Mucosa of rectum (tissue), 2 donors: Measurements from ENCODE around the gene SRF.

Experiments
- H3K27ac ChIP-seq, 2 donors: one replicate each; pipeline ENCODE4 v1.7.0; 2013; ENCODE audit warnings: inconsistent platforms in 2 of 2, low read depth in 2 of 2, low read length in 2 of 2
- H3K27me3 ChIP-seq, 2 donors: one replicate each; pipeline ENCODE4 v1.7.0; 2013; ENCODE audit warnings: low read length in 2 of 2; ENCODE audit not compliant: control insufficient read depth in 2 of 2, insufficient read depth in 2 of 2
- H3K36me3 ChIP-seq, 2 donors: one replicate each; pipeline ENCODE4 v1.7.0; 2013; ENCODE audit warnings: low read length in 2 of 2; ENCODE audit not compliant: control insufficient read depth in 2 of 2, insufficient read depth in 2 of 2
- H3K4me1 ChIP-seq, 2 donors: one replicate each; pipeline ENCODE4 v1.7.0; 2013; ENCODE audit warnings: low read length in 2 of 2, mild to moderate bottlenecking in 1 of 2; ENCODE audit not compliant: control insufficient read depth in 2 of 2, insufficient read depth in 2 of 2
- H3K4me3 ChIP-seq, 2 donors: one replicate each; pipeline ENCODE4 v1.7.0; 2013; ENCODE audit warnings: low read length in 2 of 2
- H3K9ac ChIP-seq, 2 donors: one replicate each; pipeline ENCODE4 v1.7.0; 2013; ENCODE audit warnings: low read length in 2 of 2, low read depth in 1 of 2, mild to moderate bottlenecking in 1 of 2
- H3K9me3 ChIP-seq, 2 donors: one replicate each; pipeline ENCODE4 v1.7.0; 2013; ENCODE audit warnings: low read length in 2 of 2; ENCODE audit not compliant: control insufficient read depth in 2 of 2
- donor health status: healthy.
- donor health status: Normal muscosa, but diverticular disease.

SRF gene

GRCh38 chr6:43146709-43147688 lies 24.1 kb upstream of the SRF start:
- Histone ChIP-seq H3K36me3 (no peaks in the 10 kb centered on the region), H3K4me1 (peaks cover 5 to 11% of the 10 kb centered on the region in 2 donors), H3K27me3 (no peaks in the 10 kb centered on the region), H3K27ac (no peak overlapping the region), H3K4me3 (no peak overlapping the region), H3K9me3 (no peaks in the 10 kb centered on the region), H3K9ac (no peak overlapping the region)

- H3K27ac ChIP-seq = no peak overlapping the region
Observed at GRCh38 chr6:43147691-43148477, 23.2 kb upstream of the SRF start.

GRCh38 chr6:43149265-43149664 lies 21.8 kb upstream of the SRF start:
- Histone ChIP-seq H3K27ac (no peak overlapping the region), H3K9me3 (no peaks in the 10 kb centered on the region), H3K27me3 (no peaks in the 10 kb centered on the region), H3K9ac (no peak overlapping the region), H3K36me3 (no peaks in the 10 kb centered on the region), H3K4me3 (no peak overlapping the region), H3K4me1 (peaks cover 2 to 6% of the 10 kb centered on the region in 2 donors)

More at GRCh38 chr6:43147691-43148477, 23.2 kb upstream of the SRF start:
- Histone ChIP-seq H3K36me3 (no peaks in the 10 kb centered on the region), H3K4me1 (peaks cover 5 to 11% of the 10 kb centered on the region in 2 donors), H3K27me3 (no peaks in the 10 kb centered on the region), H3K9ac (no peak overlapping the region), H3K9me3 (no peaks in the 10 kb centered on the region), H3K4me3 (no peak overlapping the region)

- Histone ChIP-seq H3K9ac (no peak overlapping the region), H3K27me3 (no peaks in the 10 kb centered on the region), H3K9me3 (no peaks in the 10 kb centered on the region), H3K36me3 (no peaks in the 10 kb centered on the region), H3K4me3 (no peak overlapping the region), H3K4me1 (peaks cover 2 to 6% of the 10 kb centered on the region in 2 donors), H3K27ac (peak overlapping the region in 1 of 2 donors; percentile 42)
Observed at GRCh38 chr6:43150051-43150751, 20.9 kb upstream of the SRF start.

- no peak overlapping the region for H3K9ac ChIP-seq
- H3K27ac ChIP-seq = no peak overlapping the region
- no peaks in the 10 kb centered on the region for H3K9me3 ChIP-seq
- no peaks in the 10 kb centered on the region for H3K36me3 ChIP-seq
- no peak overlapping the region for H3K4me3 ChIP-seq
- H3K27me3 ChIP-seq = no peaks in the 10 kb centered on the region
- H3K4me1 ChIP-seq = no peaks in the 10 kb centered on the region
Observed at GRCh38 chr6:43159599-43159998, 11.5 kb upstream of the SRF start.

- Histone ChIP-seq H3K9me3 (no peaks in the 10 kb centered on the region), H3K9ac (no peak overlapping the region), H3K27me3 (no peaks in the 10 kb centered on the region), H3K4me1 (no peaks in the 10 kb centered on the region), H3K36me3 (no peaks in the 10 kb centered on the region), H3K27ac (no peak overlapping the region), H3K4me3 (no peak overlapping the region)
Observed at GRCh38 chr6:43163899-43164298, 7.2 kb upstream of the SRF start.

- Histone ChIP-seq H3K27me3 (no peaks in the 10 kb centered on the region), H3K9ac (peak overlapping the region; percentile 79), H3K36me3 (peaks cover 2 to 3% of the 10 kb centered on the region in 2 donors), H3K9me3 (no peaks in the 10 kb centered on the region), H3K27ac (peak overlapping the region; percentile 93 to 94), H3K4me1 (peaks cover 34 to 35% of the 10 kb centered on the region in 2 donors), H3K4me3 (peak overlapping the region; percentile 68 to 87)
Observed at GRCh38 chr6:43170417-43170930, 595 bp upstream of the SRF start.

- peaks cover 35 to 39% of the 10 kb centered on the region in 2 donors for H3K4me1 ChIP-seq
- peak overlapping the region; percentile 68 to 79 for H3K4me3 ChIP-seq
Observed at GRCh38 chr6:43171707-43172103, 636 bp downstream of the SRF start.

GRCh38 chr6:43172104-43173007 lies 1.3 kb downstream of the SRF start:
- Histone ChIP-seq H3K4me1 (peaks cover 35 to 39% of the 10 kb centered on the region in 2 donors), H3K27ac (peak overlapping the region; percentile 93 to 94), H3K9ac (peak overlapping the region; percentile 64 to 95), H3K4me3 (peak overlapping the region; percentile 68 to 79), H3K36me3 (peaks cover 15 to 18% of the 10 kb centered on the region in 2 donors), H3K9me3 (no peaks in the 10 kb centered on the region), H3K27me3 (no peaks in the 10 kb centered on the region)

More at GRCh38 chr6:43171707-43172103, 636 bp downstream of the SRF start:
- no peaks in the 10 kb centered on the region for H3K27me3 ChIP-seq
- peak overlapping the region; percentile 64 to 95 for H3K9ac ChIP-seq
- H3K27ac ChIP-seq = peak overlapping the region; percentile 93 to 94
- H3K36me3 ChIP-seq = peaks cover 13 to 15% of the 10 kb centered on the region in 2 donors
- H3K9me3 ChIP-seq = no peaks in the 10 kb centered on the region
